ENCODE data around the gene DGKG. TPM values are rescaled to one million over a fixed set of nuclear protein-coding genes. Genes with fewer than 3 reads are reported as not detected.

DGKG gene
- total RNA-seq, 1 experiment from 2014 or later, result 0.04 TPM

GRCh38 chr3:186225603-186226002 lies 136.4 kb downstream of the DGKG start:
- Histone ChIP-seq H3K4me1 (ENCODE audit: low read length) (no peaks in the 10 kb centered on the region), H3K27me3 (ENCODE audit: low read length) (no peaks in the 10 kb centered on the region), H3K9ac (ENCODE audit: low read length) (no peak overlapping the region), H3K9me2 (replicated peaks; ENCODE audit: insufficient read depth, low read length) (no peaks in the 10 kb centered on the region), H3K4me3 (ENCODE audit: low read length) (no peak overlapping the region), H3K4me2 (ENCODE audit: low read depth, low read length, poor library complexity, severe bottlenecking) (no peak overlapping the region), H3K9me3 (ENCODE audit: low read length) (no peaks in the 10 kb centered on the region), H4K20me1 (ENCODE audit: insufficient read depth, low read depth, low read length) (no peaks in the 10 kb centered on the region), H2AFZ (ENCODE audit: low read length) (no peak overlapping the region), H3K27ac (ENCODE audit: low read length) (no peak overlapping the region), H3K79me2 (ENCODE audit: low read length) (no peaks in the 10 kb centered on the region), H3K36me3 (ENCODE audit: insufficient read depth, low read length) (no peaks in the 10 kb centered on the region)
- DNase-seq, result no peak

DNA sequence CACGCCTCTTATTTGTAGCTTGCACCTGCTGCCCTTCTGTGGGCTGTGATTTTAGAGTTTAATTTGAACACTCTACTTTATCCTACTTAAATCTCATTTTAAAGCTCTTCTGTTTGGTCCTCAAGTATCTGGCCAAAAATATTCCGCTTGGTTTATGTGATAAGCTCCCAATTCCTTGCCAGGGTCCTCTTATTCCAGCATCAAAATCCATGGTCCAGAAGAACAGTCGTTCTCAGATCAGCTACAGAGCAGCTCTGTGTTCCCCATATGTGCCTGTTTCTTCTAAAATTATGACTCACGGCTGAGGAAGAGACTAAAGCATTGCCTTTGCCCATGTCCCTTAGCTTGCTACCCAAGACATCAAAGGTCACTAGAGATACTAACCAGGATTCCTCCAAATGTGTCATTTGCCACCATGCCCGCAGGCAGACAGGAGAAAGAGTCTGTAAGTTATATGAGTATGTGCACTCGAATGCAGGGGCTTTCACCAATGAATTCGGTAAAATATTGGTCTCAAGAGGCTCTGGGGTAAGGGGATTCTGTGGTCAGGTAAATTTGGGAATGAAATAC lies 137.9 kb downstream of the DGKG start:
- Histone ChIP-seq H3K79me2 (ENCODE audit: low read length) (no peaks in the 10 kb centered on the region), H3K27ac (ENCODE audit: low read length) (no peak overlapping the region), H3K4me3 (ENCODE audit: low read length) (no peak overlapping the region), H3K36me3 (ENCODE audit: insufficient read depth, low read length) (no peaks in the 10 kb centered on the region), H4K20me1 (ENCODE audit: insufficient read depth, low read depth, low read length) (no peaks in the 10 kb centered on the region), H3K4me1 (ENCODE audit: low read length) (no peaks in the 10 kb centered on the region), H2AFZ (ENCODE audit: low read length) (no peak overlapping the region), H3K9me3 (ENCODE audit: low read length) (no peaks in the 10 kb centered on the region), H3K27me3 (ENCODE audit: low read length) (no peaks in the 10 kb centered on the region), H3K9me2 (replicated peaks; ENCODE audit: insufficient read depth, low read length) (no peaks in the 10 kb centered on the region), H3K4me2 (ENCODE audit: low read depth, low read length, poor library complexity, severe bottlenecking) (no peak overlapping the region), H3K9ac (ENCODE audit: low read length) (no peak overlapping the region)
- DNase-seq, result no peak

DNA sequence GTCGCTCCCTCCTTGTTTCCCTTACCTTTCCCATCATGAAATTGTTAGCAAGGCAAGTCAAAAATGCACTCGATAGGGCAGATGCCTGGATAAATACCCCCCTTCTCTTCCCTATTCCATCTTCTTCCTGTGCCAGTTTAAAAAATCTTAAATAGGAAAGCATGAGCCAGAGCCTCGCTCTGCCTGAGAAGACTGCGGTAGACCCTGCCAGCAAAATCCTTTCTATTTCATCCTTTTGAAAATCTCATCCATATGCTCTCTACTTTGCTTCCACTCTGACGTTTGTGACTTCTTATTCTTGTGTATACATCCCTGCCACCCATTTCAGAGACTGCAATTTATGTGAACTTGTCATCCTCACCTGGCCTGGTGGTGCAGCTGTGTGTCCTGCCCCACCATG lies 138.6 kb downstream of the DGKG start:
- Histone ChIP-seq H3K9me2 (replicated peaks; ENCODE audit: insufficient read depth, low read length) (no peaks in the 10 kb centered on the region), H4K20me1 (ENCODE audit: insufficient read depth, low read depth, low read length) (no peaks in the 10 kb centered on the region), H3K36me3 (ENCODE audit: insufficient read depth, low read length) (no peaks in the 10 kb centered on the region), H3K79me2 (ENCODE audit: low read length) (no peaks in the 10 kb centered on the region), H3K9ac (ENCODE audit: low read length) (no peak overlapping the region), H3K4me1 (ENCODE audit: low read length) (no peaks in the 10 kb centered on the region), H3K9me3 (ENCODE audit: low read length) (no peaks in the 10 kb centered on the region), H3K4me2 (ENCODE audit: low read depth, low read length, poor library complexity, severe bottlenecking) (no peak overlapping the region), H2AFZ (ENCODE audit: low read length) (no peak overlapping the region), H3K4me3 (ENCODE audit: low read length) (no peak overlapping the region), H3K27me3 (ENCODE audit: low read length) (no peaks in the 10 kb centered on the region), H3K27ac (ENCODE audit: low read length) (no peak overlapping the region)
- no peak for DNase-seq

- H3K4me3 ChIP-seq (ENCODE audit: low read length), result no peak overlapping the region
- H3K27ac ChIP-seq (ENCODE audit: low read length), result no peak overlapping the region
- H3K4me1 ChIP-seq (ENCODE audit: low read length), result no peaks in the 10 kb centered on the region
- DNase-seq, result no peak
- H2AFZ ChIP-seq (ENCODE audit: low read length), result no peak overlapping the region
- H3K9me2 ChIP-seq (replicated peaks; ENCODE audit: insufficient read depth, low read length), result no peaks in the 10 kb centered on the region
- H3K36me3 ChIP-seq (ENCODE audit: insufficient read depth, low read length), result no peaks in the 10 kb centered on the region
- H3K27me3 ChIP-seq (ENCODE audit: low read length), result no peaks in the 10 kb centered on the region
- H3K79me2 ChIP-seq (ENCODE audit: low read length), result no peaks in the 10 kb centered on the region
- no peak overlapping the region for H3K4me2 ChIP-seq (ENCODE audit: low read depth, low read length, poor library complexity, severe bottlenecking)
- H3K9ac ChIP-seq (ENCODE audit: low read length), result no peak overlapping the region
- no peaks in the 10 kb centered on the region for H3K9me3 ChIP-seq (ENCODE audit: low read length)
- no peaks in the 10 kb centered on the region for H4K20me1 ChIP-seq (ENCODE audit: insufficient read depth, low read depth, low read length)
Observed at GRCh38 chr3:186221760-186222378, 140.2 kb downstream of the DGKG start.

DNA sequence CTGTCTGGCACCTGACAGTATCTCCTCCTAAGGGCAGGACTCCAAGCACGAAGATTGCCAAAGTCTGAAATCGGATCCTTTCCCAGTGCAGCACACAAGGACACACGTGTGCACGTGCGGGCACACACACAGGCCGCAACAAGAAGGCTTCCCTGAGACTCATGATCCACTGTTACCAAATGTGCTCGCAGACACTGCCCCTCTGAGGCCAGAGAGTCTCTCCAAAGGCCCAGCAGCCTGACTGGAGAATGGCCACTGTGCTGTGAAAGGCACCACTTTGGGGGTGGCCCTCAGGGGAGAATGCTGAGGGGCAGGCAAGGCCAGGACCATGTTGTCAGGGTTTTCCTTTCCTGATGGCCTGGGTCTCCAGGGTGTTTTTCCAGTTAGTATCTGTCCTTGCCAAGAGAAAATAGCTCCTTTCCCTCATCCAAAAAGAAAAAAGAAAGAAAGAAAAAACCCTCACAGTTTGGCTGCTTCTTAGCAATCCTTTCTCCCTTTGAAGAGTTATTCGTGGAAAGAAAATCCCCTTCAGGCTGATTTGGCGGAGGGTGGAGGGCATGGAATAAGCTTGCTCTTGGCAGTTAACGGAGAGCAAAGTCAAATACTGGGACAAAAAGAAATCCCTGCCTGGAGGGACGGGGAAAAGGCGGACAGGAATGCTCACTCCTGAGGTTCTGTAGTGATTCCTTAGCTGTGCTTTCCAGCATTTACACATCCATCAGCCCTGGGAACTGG lies 141.0 kb downstream of the DGKG start:
- Histone ChIP-seq H3K36me3 (ENCODE audit: insufficient read depth, low read length) (no peaks in the 10 kb centered on the region), H3K27ac (ENCODE audit: low read length) (no peak overlapping the region), H3K4me2 (ENCODE audit: low read depth, low read length, poor library complexity, severe bottlenecking) (no peak overlapping the region), H3K79me2 (ENCODE audit: low read length) (no peaks in the 10 kb centered on the region), H3K4me1 (ENCODE audit: low read length) (no peaks in the 10 kb centered on the region), H2AFZ (ENCODE audit: low read length) (no peak overlapping the region), H4K20me1 (ENCODE audit: insufficient read depth, low read depth, low read length) (no peaks in the 10 kb centered on the region), H3K27me3 (ENCODE audit: low read length) (no peaks in the 10 kb centered on the region), H3K9me3 (ENCODE audit: low read length) (no peaks in the 10 kb centered on the region), H3K4me3 (ENCODE audit: low read length) (no peak overlapping the region), H3K9me2 (replicated peaks; ENCODE audit: insufficient read depth, low read length) (no peaks in the 10 kb centered on the region), H3K9ac (ENCODE audit: low read length) (no peak overlapping the region)
- no peak for DNase-seq

DNA sequence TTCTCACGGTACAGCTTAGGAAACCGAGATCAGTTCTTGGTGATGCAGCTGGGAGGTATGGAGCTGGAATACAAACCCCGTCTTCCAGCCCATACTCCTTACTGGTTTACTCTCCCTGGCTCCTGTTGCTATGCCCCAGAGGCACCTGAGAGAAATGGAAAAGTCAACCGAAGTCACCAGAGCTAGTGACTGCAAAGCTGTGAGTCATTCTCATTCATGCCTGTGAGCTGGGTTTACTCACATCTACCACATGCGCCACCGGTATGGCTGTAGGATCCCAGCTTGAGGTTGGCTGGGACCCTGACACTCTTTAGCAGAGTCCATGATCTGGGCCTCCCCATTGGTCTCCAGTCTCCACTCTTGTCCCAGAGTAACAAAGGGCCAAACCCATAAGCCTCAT lies 141.7 kb downstream of the DGKG start:
- H3K9ac ChIP-seq (ENCODE audit: low read length), result no peak overlapping the region
- no peaks in the 10 kb centered on the region for H3K9me3 ChIP-seq (ENCODE audit: low read length)
- no peaks in the 10 kb centered on the region for H3K27me3 ChIP-seq (ENCODE audit: low read length)
- H3K79me2 ChIP-seq (ENCODE audit: low read length), result no peaks in the 10 kb centered on the region
- H3K4me3 ChIP-seq (ENCODE audit: low read length), result no peak overlapping the region
- H4K20me1 ChIP-seq (ENCODE audit: insufficient read depth, low read depth, low read length), result no peaks in the 10 kb centered on the region
- no peak for DNase-seq
- no peak overlapping the region for H3K27ac ChIP-seq (ENCODE audit: low read length)
- no peak overlapping the region for H3K4me2 ChIP-seq (ENCODE audit: low read depth, low read length, poor library complexity, severe bottlenecking)
- no peak overlapping the region for H2AFZ ChIP-seq (ENCODE audit: low read length)
- no peaks in the 10 kb centered on the region for H3K4me1 ChIP-seq (ENCODE audit: low read length)
- no peaks in the 10 kb centered on the region for H3K9me2 ChIP-seq (replicated peaks; ENCODE audit: insufficient read depth, low read length)
- no peaks in the 10 kb centered on the region for H3K36me3 ChIP-seq (ENCODE audit: insufficient read depth, low read length)

DNA sequence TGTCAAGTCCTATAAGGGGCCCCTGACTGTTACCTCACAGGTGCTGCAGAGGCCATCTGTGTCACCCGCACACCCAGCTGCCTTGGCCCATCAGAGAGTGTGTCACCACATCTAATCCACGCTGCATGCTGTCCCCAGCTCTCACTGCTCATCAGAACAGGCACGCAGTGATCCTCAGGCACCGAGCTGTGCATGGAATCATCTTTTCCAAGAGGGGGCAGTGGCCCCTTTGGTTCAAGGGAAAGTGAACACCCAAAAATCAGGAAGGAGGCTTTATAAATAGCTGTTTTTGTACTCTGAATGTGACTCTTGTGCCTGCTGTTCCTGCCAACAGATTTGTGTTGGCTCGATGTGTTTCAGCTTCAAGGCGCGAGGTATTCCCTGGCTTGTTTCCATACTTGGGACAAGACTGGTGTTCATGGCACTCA lies 142.8 kb downstream of the DGKG start:
- H2AFZ ChIP-seq (ENCODE audit: low read length), result no peak overlapping the region
- H3K9me3 ChIP-seq (ENCODE audit: low read length), result no peaks in the 10 kb centered on the region
- no peaks in the 10 kb centered on the region for H3K36me3 ChIP-seq (ENCODE audit: insufficient read depth, low read length)
- H3K4me3 ChIP-seq (ENCODE audit: low read length), result no peak overlapping the region
- H3K27ac ChIP-seq (ENCODE audit: low read length), result no peak overlapping the region
- H3K9me2 ChIP-seq (replicated peaks; ENCODE audit: insufficient read depth, low read length), result no peaks in the 10 kb centered on the region
- DNase-seq, result no peak
- no peak overlapping the region for H3K4me2 ChIP-seq (ENCODE audit: low read depth, low read length, poor library complexity, severe bottlenecking)
- H3K79me2 ChIP-seq (ENCODE audit: low read length), result no peaks in the 10 kb centered on the region
- H3K4me1 ChIP-seq (ENCODE audit: low read length), result no peaks in the 10 kb centered on the region
- H3K27me3 ChIP-seq (ENCODE audit: low read length), result no peaks in the 10 kb centered on the region
- no peaks in the 10 kb centered on the region for H4K20me1 ChIP-seq (ENCODE audit: insufficient read depth, low read depth, low read length)
- no peak overlapping the region for H3K9ac ChIP-seq (ENCODE audit: low read length)

DNA sequence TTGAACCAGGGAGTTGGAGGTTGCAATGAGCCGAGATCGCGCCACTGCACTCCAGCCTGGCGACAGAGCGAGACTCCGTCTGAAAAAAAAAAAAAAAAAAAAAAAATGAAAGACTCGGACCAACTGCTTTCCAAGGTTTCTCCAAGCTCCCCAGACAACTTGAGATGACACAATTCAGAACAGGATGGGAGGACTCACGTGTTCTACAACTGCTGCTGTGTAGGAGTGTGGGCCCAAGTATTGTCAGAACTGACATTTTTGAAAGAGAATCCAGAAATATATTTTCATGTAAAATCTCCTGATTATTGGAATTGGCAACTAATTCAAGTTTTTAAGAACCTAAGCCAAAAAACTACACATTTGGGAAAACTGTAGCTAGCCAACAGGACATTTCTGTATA lies 143.6 kb downstream of the DGKG start:
- Histone ChIP-seq H4K20me1 (ENCODE audit: insufficient read depth, low read depth, low read length) (no peaks in the 10 kb centered on the region), H3K27me3 (ENCODE audit: low read length) (no peaks in the 10 kb centered on the region), H2AFZ (ENCODE audit: low read length) (no peak overlapping the region), H3K9me3 (ENCODE audit: low read length) (no peaks in the 10 kb centered on the region), H3K4me2 (ENCODE audit: low read depth, low read length, poor library complexity, severe bottlenecking) (no peak overlapping the region), H3K9me2 (replicated peaks; ENCODE audit: insufficient read depth, low read length) (no peaks in the 10 kb centered on the region), H3K4me3 (ENCODE audit: low read length) (no peak overlapping the region), H3K9ac (ENCODE audit: low read length) (no peak overlapping the region), H3K27ac (ENCODE audit: low read length) (no peak overlapping the region), H3K4me1 (ENCODE audit: low read length) (no peaks in the 10 kb centered on the region), H3K36me3 (ENCODE audit: insufficient read depth, low read length) (no peaks in the 10 kb centered on the region), H3K79me2 (ENCODE audit: low read length) (no peaks in the 10 kb centered on the region)
- no peak for DNase-seq
